ENCODE measurements around the gene GUCY2D.

- TF ChIP-seq, protein P1, sequence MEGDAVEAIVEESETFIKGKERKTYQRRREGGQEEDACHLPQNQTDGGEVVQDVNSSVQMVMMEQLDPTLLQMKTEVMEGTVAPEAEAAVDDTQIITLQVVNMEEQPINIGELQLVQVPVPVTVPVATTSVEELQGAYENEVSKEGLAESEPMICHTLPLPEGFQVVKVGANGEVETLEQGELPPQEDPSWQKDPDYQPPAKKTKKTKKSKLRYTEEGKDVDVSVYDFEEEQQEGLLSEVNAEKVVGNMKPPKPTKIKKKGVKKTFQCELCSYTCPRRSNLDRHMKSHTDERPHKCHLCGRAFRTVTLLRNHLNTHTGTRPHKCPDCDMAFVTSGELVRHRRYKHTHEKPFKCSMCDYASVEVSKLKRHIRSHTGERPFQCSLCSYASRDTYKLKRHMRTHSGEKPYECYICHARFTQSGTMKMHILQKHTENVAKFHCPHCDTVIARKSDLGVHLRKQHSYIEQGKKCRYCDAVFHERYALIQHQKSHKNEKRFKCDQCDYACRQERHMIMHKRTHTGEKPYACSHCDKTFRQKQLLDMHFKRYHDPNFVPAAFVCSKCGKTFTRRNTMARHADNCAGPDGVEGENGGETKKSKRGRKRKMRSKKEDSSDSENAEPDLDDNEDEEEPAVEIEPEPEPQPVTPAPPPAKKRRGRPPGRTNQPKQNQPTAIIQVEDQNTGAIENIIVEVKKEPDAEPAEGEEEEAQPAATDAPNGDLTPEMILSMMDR (IDR thresholded peaks at IDR 0.05; ENCODE audit: low read length): peak; percentile 73
- no peak for TF ChIP-seq EZH2 (IDR thresholded peaks at IDR 0.05; ENCODE audit: borderline replicate concordance, low read length)
Measured at GRCh38 chr17:8060274-8060673, 57.9 kb downstream of the GUCY2D start.
